Measurements from ENCODE around the gene ZP4.
"Not testable (repeated sequence)": the region's sequence is repeated elsewhere in the genome, so short reads cannot be mapped to it uniquely, and the experiment has no call there.

Gene ZP4

GRCh38 chr1:237875291-237875690 lies 15.4 kb downstream of the ZP4 start:
- DNase-seq = no peak

- no peak for DNase-seq
These were observed 17.1 kb downstream of the ZP4 start for GRCh38 chr1:237873487-237874211.

GRCh38 chr1:237868817-237869600 lies 21.7 kb downstream of the ZP4 start:
- no peak for DNase-seq

GRCh38 chr1:237867380-237867888 lies 23.3 kb downstream of the ZP4 start:
- DNase-seq = no peak

GRCh38 chr1:237864338-237865244 lies 26.1 kb downstream of the ZP4 start:
- DNase-seq = no peak

- no peak for DNase-seq
These were observed 27.5 kb downstream of the ZP4 start for GRCh38 chr1:237863234-237863633.

- no peak for DNase-seq
These were observed 28.8 kb downstream of the ZP4 start for GRCh38 chr1:237861944-237862343.

GRCh38 chr1:237858992-237859391 lies 31.7 kb downstream of the ZP4 start:
- DNase-seq = no peak

- no peak for DNase-seq
These were observed 33.3 kb downstream of the ZP4 start for GRCh38 chr1:237857455-237857854.

GRCh38 chr1:237852342-237852741 lies 38.4 kb downstream of the ZP4 start:
- no peak for DNase-seq

GRCh38 chr1:237851210-237851845 lies 39.4 kb downstream of the ZP4 start:
- DNase-seq = no peak

GRCh38 chr1:237843516-237843915 lies 47.2 kb downstream of the ZP4 start:
- not testable (repeated sequence) for DNase-seq

- DNase-seq = no peak
These were observed 49.2 kb downstream of the ZP4 start for GRCh38 chr1:237841485-237841884.

- no peak for DNase-seq
These were observed 51.7 kb downstream of the ZP4 start for GRCh38 chr1:237838904-237839534.

- DNase-seq = no peak
These were observed 52.4 kb downstream of the ZP4 start for GRCh38 chr1:237838320-237838719.

- DNase-seq = no peak
These were observed 56.3 kb downstream of the ZP4 start for GRCh38 chr1:237834461-237834860.

- DNase-seq = no peak
These were observed 56.7 kb downstream of the ZP4 start for GRCh38 chr1:237834048-237834447.

- DNase-seq = no peak
These were observed 57.9 kb downstream of the ZP4 start for GRCh38 chr1:237832858-237833257.

Measured in stimulated activated naive CD4-positive, alpha-beta T cell (primary cell).